MCF 10A (cell line): Measurements from ENCODE around the gene CETP. TPM values are rescaled to one million over a fixed set of nuclear protein-coding genes. Genes with fewer than 3 reads are reported as not detected.

Experiments used
- BruUV-seq: library from RNA; stranded (reverse); fragments of 400-500 nt; replicated peaks from 2 replicates; lab custom pipeline; 2021; lab: Mats Ljungman, UMichigan
- CTCF ChIA-PET: fragments of 300-600 bp; sonication (Branson Sonifier 250); formaldehyde crosslinking; extraction: SDS; loops from one replicate; lab custom pipeline; 2021; ENCODE audit warnings: antibody characterized with exemption, inconsistent platforms; lab: Yijun Ruan, JAX
- POLR2A ChIA-PET: fragments of 300-600, 350-650 bp; sonication (Branson Sonifier 250); formaldehyde crosslinking; extraction: SDS; loops from one replicate; lab custom pipeline; 2020; ENCODE audit warnings: antibody characterized with exemption, inconsistent platforms; lab: Yijun Ruan, JAX
- DNase-seq: peaks from one replicate; pipeline ENCODE4 v3.0.0-alpha.2; 2018; ENCODE audit not compliant: unreplicated experiment
- H3K27ac Mint-ChIP-seq: one replicate; pipeline ENCODE4 v1.8.0; 2022; ENCODE audit warnings: mild to moderate bottlenecking, low read depth, mixed read lengths; ENCODE audit not compliant: unreplicated experiment
- H3K27me3 Mint-ChIP-seq: one replicate; pipeline ENCODE4 v1.8.0; 2022; ENCODE audit warnings: mixed read lengths; ENCODE audit not compliant: insufficient read depth, unreplicated experiment
- H3K36me3 Mint-ChIP-seq: one replicate; pipeline ENCODE4 v1.8.0; 2022; ENCODE audit warnings: mild to moderate bottlenecking, moderate library complexity, mixed read lengths; ENCODE audit not compliant: insufficient read depth, unreplicated experiment
- H3K4me1 Mint-ChIP-seq: one replicate; pipeline ENCODE4 v1.8.0; 2022; ENCODE audit warnings: mixed read lengths; ENCODE audit not compliant: insufficient read depth, unreplicated experiment
- H3K4me3 Mint-ChIP-seq: one replicate; pipeline ENCODE4 v1.8.0; 2022; ENCODE audit warnings: mild to moderate bottlenecking, moderate library complexity, mixed read lengths; ENCODE audit not compliant: unreplicated experiment
- H3K9me3 Mint-ChIP-seq: one replicate; pipeline ENCODE4 v1.8.0; 2022; ENCODE audit warnings: mixed read lengths; ENCODE audit not compliant: unreplicated experiment
- CTCF ChIP-seq: fragments of 200-600 bp; IDR thresholded peaks from one replicate; pipeline ENCODE4 v1.8.0; 2022; ENCODE audit warnings: antibody characterized with exemption, mild to moderate bottlenecking; ENCODE audit not compliant: unreplicated experiment
- intact Hi-C: fragments of 100-400 bp; cut with micrococcal nuclease; formaldehyde crosslinking; loops from 2 replicates; pipeline ENCODE4 v1.14.1; 2022
- total RNA-seq: library from RNA; stranded (reverse); gene quantifications from 2 replicates; pipeline ENCODE4 v1.2.3, GENCODE V29; 2022

CETP gene
- total RNA-seq, 1 experiment from 2014 or later, result not detected

GRCh38 chr16:57019746-57020145 lies 58.0 kb downstream of the CETP start:
- Mint-ChIP-seq H3K4me3 (no peak overlapping the region), H3K27me3 (no peaks in the 10 kb centered on the region), H3K4me1 (no peaks in the 10 kb centered on the region), H3K27ac (no peak overlapping the region), H3K36me3 (peaks cover 15% of the 10 kb centered on the region), H3K9me3 (no peaks in the 10 kb centered on the region)
- TF ChIP-seq CTCF, result no peak
- intact Hi-C loops, result no loop called here
- POLR2A ChIA-PET, result no interaction called here
- CTCF ChIA-PET, result interaction anchor here (0.7 kb wide), 2 partner anchors 10 to 57 kb away, joined by 3 read pairs; no protein-coding TSS in a partner anchor
- BruUV-seq, result no TSS peak
- no peak for DNase-seq

- no peak for DNase-seq
- POLR2A ChIA-PET, result interaction anchor here (1.0 kb wide), 1 partner anchor 12 kb away, joined by 3 read pairs; no protein-coding TSS in a partner anchor
- intact Hi-C loops, result no loop called here
- no peak for TF ChIP-seq CTCF
- Mint-ChIP-seq H3K4me3 (no peak overlapping the region), H3K27ac (no peak overlapping the region), H3K36me3 (peaks cover 15% of the 10 kb centered on the region), H3K4me1 (no peaks in the 10 kb centered on the region), H3K27me3 (no peaks in the 10 kb centered on the region), H3K9me3 (no peaks in the 10 kb centered on the region)
- CTCF ChIA-PET, result no interaction called here
- no TSS peak for BruUV-seq
Measured at GRCh38 chr16:57020651-57021050, 58.9 kb downstream of the CETP start.

- Mint-ChIP-seq H3K9me3 (no peaks in the 10 kb centered on the region), H3K36me3 (peaks cover 15% of the 10 kb centered on the region)
- no peak for DNase-seq
Measured at GRCh38 chr16:57021757-57022156, 60.0 kb downstream of the CETP start.

GRCh38 chr16:57022445-57022844 lies 60.7 kb downstream of the CETP start:
- intact Hi-C loops, result no loop called here
- Mint-ChIP-seq H3K27ac (no peak overlapping the region), H3K4me3 (no peak overlapping the region), H3K36me3 (peaks cover 15% of the 10 kb centered on the region), H3K9me3 (no peaks in the 10 kb centered on the region), H3K27me3 (no peaks in the 10 kb centered on the region), H3K4me1 (no peaks in the 10 kb centered on the region)
- ChIA-PET POLR2A (no interaction called here), CTCF (interaction anchor here (0.7 kb wide), 2 partner anchors 56 to 590 kb away, joined by 3 read pairs; no protein-coding TSS in a partner anchor)
- no peak for DNase-seq
- no TSS peak for BruUV-seq
- TF ChIP-seq CTCF, result no peak

More at GRCh38 chr16:57021757-57022156, 60.0 kb downstream of the CETP start:
- no peak for TF ChIP-seq CTCF
- Mint-ChIP-seq H3K4me3 (no peak overlapping the region), H3K27me3 (no peaks in the 10 kb centered on the region), H3K4me1 (no peaks in the 10 kb centered on the region), H3K27ac (no peak overlapping the region)
- POLR2A ChIA-PET, result no interaction called here
- CTCF ChIA-PET, result interaction anchor here (0.7 kb wide), 1 partner anchor 70 kb away, joined by 4 read pairs; no protein-coding TSS in a partner anchor
- no TSS peak for BruUV-seq
- intact Hi-C loops, result no loop called here
